Fibroblast of pulmonary artery (primary cell): Measurements from ENCODE around the gene ATRIP.

Experiments
- DNase-seq: peaks from one replicate; pipeline ENCODE4 v3.0.0-alpha.2; 2010; ENCODE audit warnings: low read depth
- H3K4me3 ChIP-seq: replicated peaks from 2 replicates; pipeline ENCODE4 v1.5.1; 2011; ENCODE audit warnings: low read depth, mild to moderate bottlenecking, control low read depth, low read length, moderate library complexity
- CTCF ChIP-seq: IDR thresholded peaks from 2 replicates; pipeline ENCODE4 v1.5.1; 2011; ENCODE audit warnings: mild to moderate bottlenecking, control low read depth, low read length, inconsistent platforms; ENCODE audit errors: missing control alignments

Gene ATRIP

GRCh38 chr3:48437812-48438211 is 8.7 kb upstream of the ATRIP start:
- H3K4me3 ChIP-seq = no peak overlapping the region
- TF ChIP-seq CTCF = no peak
- no peak for DNase-seq

GRCh38 chr3:48439820-48440589 is 6.5 kb upstream of the ATRIP start, which contains the start of the genes CCDC51 and TMA7:
Gene CCDC51, minus strand, starts transcription at chr3:48440119. Its CDS starts 4,991 bp downstream, at chr3:48435128.
Gene TMA7, plus strand, starts transcription at chr3:48440257. Its CDS starts 40 bp downstream, at chr3:48440297.
- H3K4me3 ChIP-seq = peak within 1 kb of the TSS; percentile 95
- peak; percentile 95 for DNase-seq
- TF ChIP-seq CTCF = no peak

GRCh38 chr3:48440590-48440958 is 6.0 kb upstream of the ATRIP start:
- TF ChIP-seq CTCF = no peak
- peak overlapping the region; percentile 95 for H3K4me3 ChIP-seq
- DNase-seq = peak; percentile 30

- H3K4me3 ChIP-seq = peak overlapping the region; percentile 95
- TF ChIP-seq CTCF = no peak
- DNase-seq = no peak
Measured at GRCh38 chr3:48441940-48442339, 4.6 kb upstream of the ATRIP start.

- no peak for TF ChIP-seq CTCF
- no peak for DNase-seq
- peak overlapping the region; percentile 89 for H3K4me3 ChIP-seq
Measured at GRCh38 chr3:48445277-48445882, 1.2 kb upstream of the ATRIP start.

- peak overlapping the region; percentile 89 for H3K4me3 ChIP-seq
- no peak for TF ChIP-seq CTCF
- no peak for DNase-seq
Measured at GRCh38 chr3:48446043-48446424, 503 bp upstream of the ATRIP start.

- TF ChIP-seq CTCF = no peak
- no peak for DNase-seq
- H3K4me3 ChIP-seq = no peak overlapping the region
Measured at GRCh38 chr3:48451270-48451669, 4.7 kb downstream of the ATRIP start.
